ENCODE data around the gene UBA1. TPM values are rescaled to one million over a fixed set of nuclear protein-coding genes. Genes with fewer than 3 reads are reported as not detected.
"Not testable (repeated sequence)": the region's sequence is repeated elsewhere in the genome, so short reads cannot be mapped to it uniquely, and the experiment has no call there.

UBA1 gene
- total RNA-seq, 4 donors from 2014 or later: 125 to 218 (median 147) TPM

GRCh38 chrX:47248576-47248975 is 54.9 kb downstream of the UBA1 start:
- Histone ChIP-seq H3K36me3 (peaks cover 0 to 38% (median 32%) of the 10 kb centered on the region in 4 donors), H3K27ac (replicated peaks in 1 of 4) (no peak overlapping the region), H3K4me3 (no peak overlapping the region), H3K27me3 (no peaks in the 10 kb centered on the region), H3K4me1 (no peaks in the 10 kb centered on the region), H3K9me3 (peaks cover 0 to under 1% (median 0%) of the 10 kb centered on the region in 4 donors)
- TF ChIP-seq POLR2A (IDR thresholded peaks at IDR 0.05; ENCODE audit: low read depth) (no peak), CTCF (IDR thresholded peaks at IDR 0.05) (no peak), EP300 (IDR thresholded peaks at IDR 0.05) (no peak), POLR2AphosphoS5 (IDR thresholded peaks at IDR 0.05) (no peak)
- intact Hi-C loops (cut with DNase I): no loop called here
- no peak for DNase-seq (ENCODE audit: extremely low spot score)
- WGBS: 79% methylated on average over 4 of the region's 6 CpGs

- 86% methylated on average over 6 of the region's 6 CpGs for WGBS
Observed at GRCh38 chrX:47250017-47250347, 56.4 kb downstream of the UBA1 start.

GRCh38 chrX:47257620-47258019 is 64.0 kb downstream of the UBA1 start:
- H3K36me3 ChIP-seq; H3K27me3 ChIP-seq; H3K9me3 ChIP-seq; H3K4me1 ChIP-seq; DNase-seq (ENCODE audit: extremely low spot score); intact Hi-C loops (cut with DNase I); H3K4me3 ChIP-seq; H3K27ac ChIP-seq (replicated peaks in 1 of 4): not testable (repeated sequence)
- 96% methylated on average over 12 of the region's 12 CpGs for WGBS

More at GRCh38 chrX:47250017-47250347, 56.4 kb downstream of the UBA1 start:
- TF ChIP-seq EP300 (IDR thresholded peaks at IDR 0.05): no peak
- no peak for TF ChIP-seq POLR2AphosphoS5 (IDR thresholded peaks at IDR 0.05)
- TF ChIP-seq POLR2A (IDR thresholded peaks at IDR 0.05; ENCODE audit: low read depth): no peak
- no peak for TF ChIP-seq CTCF (IDR thresholded peaks at IDR 0.05)
- H3K4me1 ChIP-seq: no peaks in the 10 kb centered on the region
- H3K27me3 ChIP-seq: no peaks in the 10 kb centered on the region
- DNase-seq (ENCODE audit: extremely low spot score): no peak
- no peak overlapping the region for H3K4me3 ChIP-seq
- H3K27ac ChIP-seq (replicated peaks in 1 of 4): no peak overlapping the region
- intact Hi-C loops (cut with DNase I): no loop called here
- peaks cover 0 to 24% (median 22%) of the 10 kb centered on the region in 4 donors for H3K36me3 ChIP-seq
- peaks cover 0 to 5% (median 0%) of the 10 kb centered on the region in 4 donors for H3K9me3 ChIP-seq

Other genes starting within 250 kb of the UBA1 start
- 10 to 100 TPM in 1 of 4 donors, 1 to 10 TPM in 3; 6.1 to 10.8 (median 7.6) TPM for gene RGN, start 115.4 kb upstream of the UBA1 start, total RNA-seq
- 10 to 100 TPM; 58.3 to 87.5 (median 76.3) TPM for gene NDUFB11, start 49.1 kb upstream of the UBA1 start, total RNA-seq
- gene RBM10, start 48.6 kb upstream of the UBA1 start, total RNA-seq: 10 to 100 TPM; 25.3 to 38.4 (median 29.8) TPM
- 10 to 100 TPM; 51.9 to 87.1 (median 65.4) TPM for gene CDK16, start 24.9 kb downstream of the UBA1 start, total RNA-seq
- 10 to 100 TPM; 23.3 to 44.1 (median 38.2) TPM for gene USP11, start 39.2 kb downstream of the UBA1 start, total RNA-seq
- gene ZNF157, start 176.7 kb downstream of the UBA1 start, total RNA-seq: under 1 TPM in 3 of 4 donors, not detected in 1; 0.17 to 0.42 (median 0.19) TPM

Data from esophagus muscularis mucosa (tissue), 4 donors.